Hepatic stellate cell (primary cell): ENCODE measurements around the gene CABCOCO1.
"Not testable (repeated sequence)": the region's sequence is repeated elsewhere in the genome, so short reads cannot be mapped to it uniquely, and the experiment has no call there.

Experiments used
- DNase-seq: peaks from one replicate; pipeline ENCODE4 v3.0.0; 2011; ENCODE audit warnings: low spot score

The CABCOCO1 gene

GRCh38 chr10:61719475-61719874, 56.7 kb downstream of the CABCOCO1 start:
- DNase-seq = not testable (repeated sequence)

- no peak for DNase-seq
These were observed 57.2 kb downstream of the CABCOCO1 start for GRCh38 chr10:61719906-61720305.

- DNase-seq = no peak
These were observed 58.7 kb downstream of the CABCOCO1 start for GRCh38 chr10:61721431-61721830.

- not testable (repeated sequence) for DNase-seq
These were observed 62.5 kb downstream of the CABCOCO1 start for GRCh38 chr10:61725221-61725620.

- no peak for DNase-seq
These were observed 66.9 kb downstream of the CABCOCO1 start for GRCh38 chr10:61729596-61729995.

GRCh38 chr10:61730671-61731070, 67.9 kb downstream of the CABCOCO1 start:
- DNase-seq = no peak

- DNase-seq = no peak
These were observed 68.9 kb downstream of the CABCOCO1 start for GRCh38 chr10:61731638-61732037.

- DNase-seq = no peak
These were observed 70.0 kb downstream of the CABCOCO1 start for GRCh38 chr10:61732629-61733278.

- DNase-seq = peak; percentile 7
These were observed 70.7 kb downstream of the CABCOCO1 start for GRCh38 chr10:61733358-61733940.

GRCh38 chr10:61735882-61736281, 73.2 kb downstream of the CABCOCO1 start:
- no peak for DNase-seq

GRCh38 chr10:61737455-61737854, 74.7 kb downstream of the CABCOCO1 start:
- DNase-seq = not testable (repeated sequence)

GRCh38 chr10:61742812-61743211, 80.1 kb downstream of the CABCOCO1 start:
- DNase-seq = no peak

- DNase-seq = no peak
These were observed 81.7 kb downstream of the CABCOCO1 start for GRCh38 chr10:61744469-61744868.

- no peak for DNase-seq
These were observed 83.6 kb downstream of the CABCOCO1 start for GRCh38 chr10:61746377-61746776.

- no peak for DNase-seq
These were observed 84.6 kb downstream of the CABCOCO1 start for GRCh38 chr10:61747307-61747706.

- DNase-seq = no peak
These were observed 86.6 kb downstream of the CABCOCO1 start for GRCh38 chr10:61749291-61749690.

GRCh38 chr10:61750943-61751471, 88.3 kb downstream of the CABCOCO1 start:
- DNase-seq = peak; percentile 37

GRCh38 chr10:61751599-61751998, 88.9 kb downstream of the CABCOCO1 start:
- DNase-seq = no peak

GRCh38 chr10:61752111-61753011, 89.6 kb downstream of the CABCOCO1 start:
- no peak for DNase-seq

GRCh38 chr10:61753453-61753852, 90.7 kb downstream of the CABCOCO1 start:
- no peak for DNase-seq

- no peak for DNase-seq
These were observed 92.1 kb downstream of the CABCOCO1 start for GRCh38 chr10:61754587-61755550.
